Measurements from ENCODE around the gene MRTFA. TPM values are rescaled to one million over a fixed set of nuclear protein-coding genes. Genes with fewer than 3 reads are reported as not detected.
"Not testable (repeated sequence)": the region's sequence is repeated elsewhere in the genome, so short reads cannot be mapped to it uniquely, and the experiment has no call there.

MRTFA gene
- total and polyA plus RNA-seq, 8 donors = 11.1 to 706 (median 61.2) TPM

DNA sequence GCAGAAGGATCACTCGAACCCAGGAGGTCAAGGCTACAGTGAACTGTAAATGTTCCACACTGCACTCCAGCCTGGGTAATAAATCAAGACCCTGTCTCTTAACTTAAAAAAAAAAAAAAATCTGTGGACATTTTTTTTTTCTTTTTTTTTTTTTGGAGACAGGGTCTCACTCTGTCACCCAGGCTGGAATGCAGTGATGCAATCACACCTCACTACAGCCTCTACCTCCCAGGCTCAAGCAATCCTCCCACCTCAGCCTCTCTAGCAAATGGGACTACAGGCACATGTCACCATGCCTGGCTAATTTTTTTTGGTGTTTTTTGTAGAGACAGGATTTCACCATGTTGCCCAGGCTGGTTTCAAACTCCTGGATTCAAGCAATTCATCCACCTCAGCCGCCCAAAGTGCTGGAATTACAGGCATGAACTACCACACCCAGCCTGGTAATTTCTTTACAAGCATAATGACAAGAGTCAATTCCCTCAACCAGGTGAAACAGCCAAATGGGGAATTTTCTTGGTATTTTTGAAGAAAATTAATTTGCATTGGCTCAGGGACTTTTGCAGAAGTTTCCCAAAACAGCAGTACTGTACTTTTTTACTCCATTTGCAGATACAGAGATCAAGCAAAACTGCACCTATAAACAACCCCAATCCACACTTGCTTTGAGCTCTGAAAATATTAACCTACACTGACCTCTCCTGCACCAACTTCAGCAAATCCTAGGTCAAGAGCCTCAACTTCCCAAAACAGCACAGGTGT is 44.0 kb downstream of the MRTFA start:
- no peaks in the 10 kb centered on the region for H3K9me3 ChIP-seq
- intact Hi-C loops (cut with DNase I; ENCODE audit: low total_unique reads) = no loop called here
- TF ChIP-seq, protein P1, sequence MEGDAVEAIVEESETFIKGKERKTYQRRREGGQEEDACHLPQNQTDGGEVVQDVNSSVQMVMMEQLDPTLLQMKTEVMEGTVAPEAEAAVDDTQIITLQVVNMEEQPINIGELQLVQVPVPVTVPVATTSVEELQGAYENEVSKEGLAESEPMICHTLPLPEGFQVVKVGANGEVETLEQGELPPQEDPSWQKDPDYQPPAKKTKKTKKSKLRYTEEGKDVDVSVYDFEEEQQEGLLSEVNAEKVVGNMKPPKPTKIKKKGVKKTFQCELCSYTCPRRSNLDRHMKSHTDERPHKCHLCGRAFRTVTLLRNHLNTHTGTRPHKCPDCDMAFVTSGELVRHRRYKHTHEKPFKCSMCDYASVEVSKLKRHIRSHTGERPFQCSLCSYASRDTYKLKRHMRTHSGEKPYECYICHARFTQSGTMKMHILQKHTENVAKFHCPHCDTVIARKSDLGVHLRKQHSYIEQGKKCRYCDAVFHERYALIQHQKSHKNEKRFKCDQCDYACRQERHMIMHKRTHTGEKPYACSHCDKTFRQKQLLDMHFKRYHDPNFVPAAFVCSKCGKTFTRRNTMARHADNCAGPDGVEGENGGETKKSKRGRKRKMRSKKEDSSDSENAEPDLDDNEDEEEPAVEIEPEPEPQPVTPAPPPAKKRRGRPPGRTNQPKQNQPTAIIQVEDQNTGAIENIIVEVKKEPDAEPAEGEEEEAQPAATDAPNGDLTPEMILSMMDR (IDR thresholded peaks at IDR 0.05) = no peak
- no peak for TF ChIP-seq EP300 (IDR thresholded peaks at IDR 0.05)
- no peak for TF ChIP-seq POLR2AphosphoS5 (IDR thresholded peaks at IDR 0.05)
- no peak for TF ChIP-seq POLR2A (IDR thresholded peaks at IDR 0.05)
- H3K4me1 ChIP-seq = peaks cover 17 to 53% (median 35%) of the 10 kb centered on the region in 4 donors
- 82 to 94% (median 84%) methylated on average over 2 of the region's 2 CpGs for WGBS, 5 donors
- DNase-seq = no peak
- H3K27ac ChIP-seq = no peak overlapping the region
- H3K27me3 ChIP-seq = no peaks in the 10 kb centered on the region
- H3K36me3 ChIP-seq = peaks cover 0 to 10% (median 2%) of the 10 kb centered on the region in 4 donors
- H3K4me3 ChIP-seq = no peak overlapping the region

DNA sequence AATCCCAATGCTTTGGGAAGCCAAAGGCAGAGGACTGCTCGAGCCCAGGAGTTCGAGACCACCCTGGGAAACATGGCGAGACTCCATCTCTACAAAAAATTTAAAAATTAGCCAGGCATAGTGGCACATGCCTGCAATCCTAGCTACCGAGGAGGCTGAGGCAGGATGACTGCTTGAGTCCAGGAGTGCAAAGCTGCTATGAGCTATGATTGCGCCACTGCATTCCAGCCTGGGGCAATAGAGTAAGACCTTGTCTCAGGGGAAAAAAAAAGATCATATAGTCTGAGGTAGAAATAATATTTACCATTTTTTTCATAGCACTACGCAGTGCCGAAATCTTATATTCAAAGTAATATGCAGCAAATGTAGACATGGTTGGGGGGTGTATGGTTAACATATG is 47.8 kb downstream of the MRTFA start:
- intact Hi-C loops (cut with DNase I; ENCODE audit: low total_unique reads) = no loop called here
- Histone ChIP-seq H3K36me3 (peaks cover 0 to 29% (median 14%) of the 10 kb centered on the region in 4 donors), H3K27ac (no peak overlapping the region), H3K4me3 (no peak overlapping the region), H3K9me3 (no peaks in the 10 kb centered on the region), H3K4me1 (peaks cover 0 to 28% (median 14%) of the 10 kb centered on the region in 4 donors), H3K27me3 (no peaks in the 10 kb centered on the region)
- DNase-seq = no peak
- no peak for TF ChIP-seq EP300 (IDR thresholded peaks at IDR 0.05)
- TF ChIP-seq POLR2AphosphoS5 (IDR thresholded peaks at IDR 0.05) = no peak
- TF ChIP-seq, protein P1 (IDR thresholded peaks at IDR 0.05) = no peak
- no peak for TF ChIP-seq POLR2A (IDR thresholded peaks at IDR 0.05)
- 93 to 96% (median 95%) methylated on average over 7 of the region's 7 CpGs for WGBS, 5 donors

DNA sequence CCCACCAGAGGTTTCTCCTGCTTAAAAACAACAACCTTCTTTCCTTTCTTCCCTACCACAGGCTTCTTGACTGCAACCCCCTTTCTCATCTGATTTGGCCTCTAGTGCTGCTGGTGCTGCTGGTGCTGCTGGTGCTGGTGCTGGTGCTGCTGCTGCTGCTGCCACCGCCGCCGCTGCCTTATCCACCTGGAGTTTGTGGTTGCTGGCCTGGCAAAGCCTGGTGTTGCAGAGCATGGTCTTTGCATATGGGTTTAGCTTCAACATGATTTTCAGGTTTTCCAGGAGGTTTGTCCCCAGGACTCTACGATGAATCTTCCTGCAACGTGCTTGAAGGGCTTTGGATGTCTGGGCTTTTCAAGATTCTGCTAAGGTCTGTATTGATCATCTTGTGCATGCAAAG is 49.7 kb downstream of the MRTFA start:
- WGBS, 5 donors = 87 to 100% (median 95%) methylated on average over 5 of the region's 5 CpGs
- intact Hi-C loops (cut with DNase I; ENCODE audit: low total_unique reads) = no loop called here
- no peak overlapping the region for H3K27ac ChIP-seq

DNA sequence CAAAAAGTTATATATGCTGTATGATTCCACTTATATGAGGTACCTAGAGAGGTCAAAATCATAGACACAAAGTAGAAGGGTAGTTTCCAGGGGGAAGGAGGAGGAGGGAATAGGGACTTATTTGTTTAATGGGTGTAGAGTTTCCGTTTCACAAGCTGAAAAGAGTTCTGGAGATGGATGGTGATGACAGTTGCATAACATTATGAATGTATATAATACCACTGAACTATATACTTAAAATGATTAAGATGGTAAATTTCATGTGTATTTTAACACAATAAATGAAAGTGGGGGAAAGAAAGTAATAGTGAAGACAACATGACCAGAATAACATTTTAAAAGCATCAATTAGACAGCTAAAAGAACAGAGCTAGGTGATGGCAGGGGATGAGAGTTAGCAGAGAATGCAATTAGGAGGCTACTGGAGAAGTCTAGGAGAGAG is 51.2 kb downstream of the MRTFA start:
- Histone ChIP-seq H3K36me3 (peaks cover 0 to 29% (median 14%) of the 10 kb centered on the region in 4 donors), H3K4me3 (no peak overlapping the region), H3K27me3 (no peaks in the 10 kb centered on the region), H3K27ac (no peak overlapping the region), H3K9me3 (no peaks in the 10 kb centered on the region), H3K4me1 (peaks cover 0 to 26% (median 6%) of the 10 kb centered on the region in 4 donors)
- 25 to 52% (median 36%) methylated on average over 1 of the region's 1 CpG for WGBS, 5 donors
- TF ChIP-seq EP300 (IDR thresholded peaks at IDR 0.05) (no peak), POLR2A (IDR thresholded peaks at IDR 0.05) (no peak), POLR2AphosphoS5 (IDR thresholded peaks at IDR 0.05) (no peak)
- TF ChIP-seq, protein P1 (IDR thresholded peaks at IDR 0.05) = no peak
- intact Hi-C loops (cut with DNase I; ENCODE audit: low total_unique reads) = no loop called here
- no peak for DNase-seq

More for the DNA sequence above, 49.7 kb downstream of the MRTFA start:
- no peak for DNase-seq
- TF ChIP-seq EP300 (IDR thresholded peaks at IDR 0.05) (no peak), POLR2A (IDR thresholded peaks at IDR 0.05) (no peak), POLR2AphosphoS5 (IDR thresholded peaks at IDR 0.05) (no peak)
- TF ChIP-seq, protein P1 (IDR thresholded peaks at IDR 0.05) = no peak
- H3K4me3 ChIP-seq = no peak overlapping the region
- H3K27me3 ChIP-seq = no peaks in the 10 kb centered on the region
- no peaks in the 10 kb centered on the region for H3K9me3 ChIP-seq
- peaks cover 0 to 26% (median 6%) of the 10 kb centered on the region in 4 donors for H3K4me1 ChIP-seq
- peaks cover 0 to 29% (median 14%) of the 10 kb centered on the region in 4 donors for H3K36me3 ChIP-seq

DNA sequence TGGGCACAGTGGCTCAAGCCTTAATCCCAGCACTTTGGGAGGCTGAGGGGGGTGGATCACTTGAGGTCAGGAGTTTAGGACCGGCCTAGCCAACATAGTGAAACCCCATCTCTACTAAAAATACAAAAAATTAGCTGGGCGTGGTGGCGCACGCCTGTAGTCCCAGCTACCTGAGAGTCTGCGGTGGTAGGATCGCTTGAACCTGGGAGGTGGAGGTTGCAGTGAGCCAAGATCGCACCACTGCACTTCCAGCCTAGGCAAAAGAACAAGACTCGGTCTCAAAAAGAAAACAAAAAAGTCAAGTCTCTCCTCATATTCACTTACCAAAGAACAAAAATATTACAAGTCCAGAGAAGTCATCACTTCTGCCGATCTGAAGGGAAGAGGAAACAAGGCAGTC is 51.8 kb downstream of the MRTFA start:
- H3K4me3 ChIP-seq; H3K9me3 ChIP-seq; intact Hi-C loops (cut with DNase I; ENCODE audit: low total_unique reads); DNase-seq; H3K27me3 ChIP-seq; H3K27ac ChIP-seq: not testable (repeated sequence)
- Histone ChIP-seq H3K36me3 (peaks cover 0 to 26% (median 14%) of the 10 kb centered on the region in 4 donors), H3K4me1 (peaks cover 0 to 26% (median 6%) of the 10 kb centered on the region in 4 donors)
- WGBS, 5 donors = 95 to 98% (median 95%) methylated on average over 9 of the region's 9 CpGs
